ENCODE data around the gene YPEL4. TPM values are rescaled to one million over a fixed set of nuclear protein-coding genes. Genes with fewer than 3 reads are reported as not detected.
A peak's percentile ranks its signal among the peaks of the same experiment; 100 is the strongest.

The YPEL4 gene
- total RNA-seq, 1 donor: 3.5 TPM

DNA sequence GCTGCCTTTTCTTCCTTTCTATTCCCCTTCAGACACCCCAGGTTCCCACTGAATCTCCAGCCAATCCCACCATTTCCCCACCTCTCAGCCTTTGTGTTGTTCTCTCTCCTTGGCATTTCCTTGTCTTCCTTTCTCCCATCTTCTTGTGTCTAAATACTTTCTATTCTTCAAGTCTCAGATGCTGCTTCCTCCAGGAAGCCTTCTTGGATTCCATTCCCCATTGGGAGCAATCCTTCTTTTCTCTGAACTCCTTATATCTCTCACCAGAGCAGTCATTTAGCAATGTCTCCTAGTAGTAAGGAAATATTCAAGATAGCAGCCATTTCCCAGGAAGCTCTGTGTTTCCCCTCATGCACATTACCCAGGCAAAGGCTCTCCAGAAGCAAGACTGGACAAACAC lies 15.4 kb downstream of the YPEL4 start:
- no peak for DNase-seq (ENCODE audit: low read depth in 2 of 3, low spot score in 2 of 3)

DNA sequence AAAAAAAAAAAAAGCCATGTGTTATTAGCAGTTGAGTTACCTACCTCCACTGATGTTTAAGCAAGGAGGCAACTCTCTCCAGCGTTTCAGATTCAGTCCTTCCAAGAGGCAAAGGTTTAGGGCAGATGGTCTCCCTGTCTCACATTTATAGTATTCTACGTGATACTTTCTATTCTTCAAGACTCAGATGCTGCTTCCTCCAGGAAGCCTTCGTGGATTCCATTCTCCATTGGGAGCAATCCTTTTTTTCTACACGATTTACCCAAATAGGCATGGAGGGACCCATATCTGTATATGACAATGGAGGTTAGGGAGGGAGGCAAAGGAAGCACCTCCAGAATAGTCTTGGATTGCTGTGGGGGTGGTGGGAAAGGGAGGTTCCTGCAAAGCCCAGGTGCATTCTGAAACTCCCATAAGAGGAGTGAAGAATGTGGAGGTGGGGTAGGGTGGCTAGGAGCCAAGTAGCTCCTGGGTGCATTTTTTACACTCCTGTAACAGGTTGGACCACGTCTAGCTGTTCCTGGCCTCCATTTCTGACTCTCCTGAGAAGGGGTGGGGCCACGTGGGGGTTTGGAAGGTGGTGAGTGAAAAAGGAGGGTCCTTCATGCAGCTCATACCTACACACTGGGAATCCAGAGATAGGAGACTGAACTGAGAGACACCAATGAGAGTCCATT lies 16.2 kb downstream of the YPEL4 start:
- no peak for DNase-seq (ENCODE audit: low read depth in 2 of 3, low spot score in 2 of 3)

DNA sequence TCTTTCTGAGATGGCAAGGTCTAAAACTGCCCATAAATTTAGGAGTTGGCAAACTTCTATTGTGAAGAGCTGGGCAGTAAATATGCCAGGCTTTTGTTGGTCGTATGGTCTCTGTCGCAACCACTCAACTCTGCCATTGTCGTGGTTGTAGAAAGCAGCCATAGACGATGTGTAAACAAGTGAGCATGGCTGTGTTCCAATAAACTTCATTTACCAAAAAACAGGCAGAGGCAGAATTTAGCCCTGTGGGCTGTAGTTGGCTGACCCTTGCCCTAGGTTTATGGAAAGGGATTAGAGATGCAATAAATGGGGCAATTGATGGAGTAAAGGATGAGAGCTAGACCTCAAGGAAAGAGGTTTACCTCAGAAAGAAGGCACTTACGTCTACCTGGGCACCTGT lies 17.6 kb downstream of the YPEL4 start:
- no peak for DNase-seq (ENCODE audit: low read depth in 2 of 3, low spot score in 2 of 3)

DNA sequence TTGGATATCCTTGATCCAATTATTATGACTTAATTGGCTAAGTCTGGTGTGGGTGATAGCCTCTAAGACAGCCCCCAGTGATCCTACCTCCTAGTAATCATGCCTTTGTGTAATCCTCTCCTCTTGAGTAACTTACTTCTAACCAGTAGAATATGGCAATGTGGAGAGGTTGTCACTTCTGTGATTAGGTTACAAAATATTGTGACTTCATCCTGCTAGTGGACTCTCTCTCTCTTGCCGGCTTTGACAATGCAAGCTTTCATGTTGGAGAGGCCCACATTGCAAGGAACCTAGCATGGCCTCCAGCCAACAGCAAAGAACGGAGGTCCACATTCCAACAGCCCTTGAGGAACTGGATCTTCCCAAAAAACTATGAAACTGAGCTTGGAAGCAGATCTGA lies 19.5 kb downstream of the YPEL4 start:
- DNase-seq (ENCODE audit: low read depth in 2 of 3, low spot score in 2 of 3): no peak

DNA sequence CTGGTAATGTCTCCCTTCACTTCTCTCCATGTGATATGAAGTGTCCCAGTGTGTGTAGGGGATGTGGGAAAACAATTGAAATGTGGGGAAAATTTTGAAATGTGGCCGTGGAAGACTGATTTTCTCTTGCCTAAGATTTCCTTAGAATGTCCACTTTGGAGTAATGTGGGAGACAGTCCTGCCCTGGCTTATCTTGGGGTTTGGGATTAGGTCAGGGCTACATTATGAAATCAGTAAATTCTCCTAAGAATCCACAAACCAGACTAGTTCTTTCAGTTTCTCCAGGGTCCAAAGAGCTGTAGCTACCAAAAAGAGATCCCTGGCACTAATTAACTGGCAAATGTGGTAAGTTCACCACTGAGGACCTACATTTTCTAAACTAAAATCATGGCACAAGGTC lies 22.8 kb downstream of the YPEL4 start:
- no peak for DNase-seq (ENCODE audit: low read depth in 2 of 3, low spot score in 2 of 3)

DNA sequence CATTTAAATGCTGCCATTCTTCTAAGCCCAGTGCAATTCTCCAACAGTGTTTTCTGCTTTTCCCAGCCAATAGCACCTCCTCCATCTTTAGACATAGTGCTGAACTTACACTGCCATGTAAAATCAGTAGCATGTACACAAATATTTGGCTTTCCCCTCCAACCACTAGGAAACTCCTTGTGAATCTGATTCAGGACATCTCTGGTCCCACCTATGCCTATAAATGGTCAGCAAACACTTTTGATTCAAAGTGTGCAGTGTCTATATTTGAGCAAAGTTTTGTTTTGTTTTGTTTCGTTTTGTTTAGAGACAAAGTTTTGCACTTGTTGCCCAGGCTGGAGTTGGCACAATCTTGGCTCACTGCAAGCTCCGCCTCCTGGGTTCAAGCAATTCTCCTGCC lies 24.8 kb downstream of the YPEL4 start:
- no peak for DNase-seq (ENCODE audit: low read depth in 2 of 3, low spot score in 2 of 3)

DNA sequence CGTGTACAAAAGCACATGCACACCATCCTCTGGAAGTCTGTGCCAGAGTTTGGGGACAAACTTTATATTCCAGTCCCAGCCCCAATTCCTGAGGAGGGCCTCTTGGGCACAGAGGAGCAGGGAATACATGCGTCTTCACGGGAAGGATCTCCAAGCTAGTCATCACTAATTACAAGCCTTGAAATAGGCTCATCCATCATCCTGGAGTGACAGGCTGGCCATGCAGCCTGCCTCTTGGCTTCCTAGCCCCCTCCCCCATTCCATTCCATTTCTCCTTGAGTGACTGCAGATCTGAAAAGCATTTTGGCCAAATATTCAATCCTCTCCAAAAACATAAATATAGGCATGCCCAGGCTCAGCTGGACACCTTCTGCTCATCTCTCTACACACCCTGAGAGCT lies 27.4 kb downstream of the YPEL4 start:
- no peak for DNase-seq (ENCODE audit: low read depth in 2 of 3, low spot score in 2 of 3)

DNA sequence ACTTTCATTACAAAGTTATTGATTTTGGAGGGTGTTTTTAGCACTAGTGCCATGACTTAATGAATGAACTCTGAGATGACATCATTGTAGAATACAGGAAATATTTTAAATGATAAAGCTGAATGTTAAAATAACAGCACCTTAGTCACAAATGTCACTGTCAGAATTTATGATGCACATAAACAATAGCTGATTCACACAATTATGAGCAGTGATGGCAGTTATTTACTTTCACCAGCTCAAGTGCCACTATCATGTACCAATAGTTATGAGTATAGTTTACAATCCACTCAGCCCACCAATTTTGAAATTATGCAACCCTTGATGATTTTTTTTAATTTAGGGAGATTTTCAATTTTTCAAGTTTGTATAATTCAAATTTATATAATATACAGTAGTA lies 29.2 kb downstream of the YPEL4 start:
- DNase-seq (ENCODE audit: low read depth in 2 of 3, low spot score in 2 of 3): no peak

DNA sequence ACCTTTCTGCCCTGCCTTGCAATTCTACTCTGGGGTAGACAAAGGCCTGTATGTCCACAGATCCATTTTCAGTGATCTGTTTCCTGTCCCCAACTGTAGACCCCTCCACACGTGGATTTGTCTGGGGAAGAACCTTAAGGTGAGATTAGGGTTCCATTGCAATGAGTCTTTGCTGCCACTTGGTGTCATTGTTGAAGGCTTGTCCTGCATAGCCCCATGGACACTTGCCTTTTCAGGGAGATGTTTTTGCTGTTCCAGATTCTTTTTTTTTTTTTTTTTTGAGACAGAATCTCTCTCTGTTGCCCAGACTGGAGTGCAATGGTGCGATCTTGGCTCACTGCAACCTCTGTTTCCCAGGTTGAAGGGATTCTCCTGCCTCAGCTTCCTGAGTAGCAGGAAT lies 30.4 kb downstream of the YPEL4 start:
- no peak for DNase-seq (ENCODE audit: low read depth in 2 of 3, low spot score in 2 of 3)

DNA sequence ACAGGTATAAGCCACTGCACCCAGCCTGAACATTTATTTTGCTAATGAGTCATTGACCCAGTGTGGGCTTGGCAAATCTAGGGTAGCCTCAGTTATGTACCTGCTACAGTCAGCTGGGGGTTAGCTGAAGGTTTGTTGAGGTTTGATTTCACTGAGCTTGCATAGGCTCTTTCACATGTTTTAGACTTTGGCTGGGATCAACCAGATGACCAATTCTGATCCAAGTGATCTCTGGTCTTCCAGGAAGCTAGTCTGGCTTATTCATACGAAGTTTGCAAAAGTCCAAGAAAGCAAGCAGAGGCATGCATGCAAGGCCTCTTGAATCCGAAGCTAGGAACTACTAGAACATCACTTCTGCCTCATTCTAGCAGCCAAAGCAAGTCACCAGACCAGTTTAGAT lies 31.3 kb downstream of the YPEL4 start:
- no peak for DNase-seq (ENCODE audit: low read depth in 2 of 3, low spot score in 2 of 3)

DNA sequence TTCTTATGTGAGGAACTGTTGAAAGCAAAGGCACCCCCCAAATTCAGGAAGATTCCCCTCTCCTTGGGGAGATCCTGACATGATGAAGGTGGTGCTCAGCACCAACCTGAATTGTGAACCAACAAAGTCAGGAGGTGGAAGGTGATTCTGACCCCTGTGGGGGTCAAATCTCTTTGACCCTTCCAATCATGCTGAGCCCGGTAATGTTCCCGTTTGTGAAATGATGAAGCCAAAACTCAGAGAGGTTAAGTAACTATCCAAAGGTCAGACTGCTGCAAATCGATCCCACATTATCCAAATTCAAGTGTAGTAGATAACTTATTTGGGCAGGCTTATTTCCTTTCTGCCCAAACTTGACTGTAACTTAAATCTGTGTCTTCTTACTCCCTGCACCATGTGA lies 33.1 kb downstream of the YPEL4 start:
- DNase-seq (ENCODE audit: low read depth in 2 of 3, low spot score in 2 of 3): no peak

DNA sequence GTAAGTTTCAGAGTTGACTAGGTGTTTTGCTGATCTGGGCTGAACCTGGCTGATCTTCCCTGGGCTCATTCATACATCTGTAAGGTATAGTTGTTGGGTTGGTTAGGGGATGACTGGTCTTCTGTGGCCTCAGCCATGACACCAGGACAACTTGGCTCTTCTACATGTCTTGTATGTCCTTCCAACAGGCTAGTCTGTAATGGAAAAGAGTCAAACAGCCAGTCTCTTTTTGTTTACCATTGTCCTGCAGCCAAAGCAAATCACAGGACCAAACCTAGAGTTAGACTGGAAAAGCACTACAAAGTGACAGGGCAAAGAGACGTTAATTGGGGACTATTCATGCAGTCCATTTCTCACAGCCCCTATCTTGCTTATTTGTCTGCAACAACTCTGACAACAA lies 34.4 kb downstream of the YPEL4 start:
- DNase-seq (ENCODE audit: low read depth in 2 of 3, low spot score in 2 of 3): no peak

DNA sequence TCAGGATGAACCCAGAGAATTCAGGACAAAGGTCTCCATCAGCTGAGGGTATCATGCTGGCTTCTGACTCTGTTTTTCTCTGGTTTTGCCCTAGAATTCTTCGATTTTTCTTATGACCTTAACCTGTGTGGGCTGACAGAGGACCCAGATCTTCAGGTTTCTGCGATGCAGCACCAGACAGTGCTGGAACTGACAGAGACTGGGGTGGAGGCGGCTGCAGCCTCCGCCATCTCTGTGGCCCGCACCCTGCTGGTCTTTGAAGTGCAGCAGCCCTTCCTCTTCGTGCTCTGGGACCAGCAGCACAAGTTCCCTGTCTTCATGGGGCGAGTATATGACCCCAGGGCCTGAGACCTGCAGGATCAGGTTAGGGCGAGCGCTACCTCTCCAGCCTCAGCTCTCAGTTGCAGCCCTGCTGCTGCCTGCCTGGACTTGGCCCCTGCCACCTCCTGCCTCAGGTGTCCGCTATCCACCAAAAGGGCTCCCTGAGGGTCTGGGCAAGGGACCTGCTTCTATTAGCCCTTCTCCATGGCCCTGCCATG lies 35.4 kb downstream of the YPEL4 start:
- DNase-seq (ENCODE audit: low read depth in 2 of 3, low spot score in 2 of 3): no peak

DNA sequence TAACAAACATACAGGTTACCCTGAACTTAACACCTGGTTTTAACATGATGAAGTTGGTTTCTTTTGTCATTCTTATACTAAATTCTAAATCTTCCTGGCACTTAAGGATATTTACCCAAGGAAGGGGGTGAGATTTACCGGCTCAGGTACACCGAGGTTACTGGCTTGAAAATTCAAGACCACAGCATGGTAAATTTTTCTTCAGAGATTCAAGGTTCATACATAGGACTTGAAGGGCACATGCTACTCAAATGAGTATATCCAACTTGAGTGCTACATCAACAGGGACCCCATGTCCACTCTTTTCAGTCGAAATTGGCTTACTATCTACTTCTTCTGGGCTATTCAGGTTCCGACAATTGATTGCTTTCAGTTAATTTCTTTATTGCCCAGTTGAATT lies 39.5 kb downstream of the YPEL4 start:
- no peak for DNase-seq (ENCODE audit: low read depth in 2 of 3, low spot score in 2 of 3)

DNA sequence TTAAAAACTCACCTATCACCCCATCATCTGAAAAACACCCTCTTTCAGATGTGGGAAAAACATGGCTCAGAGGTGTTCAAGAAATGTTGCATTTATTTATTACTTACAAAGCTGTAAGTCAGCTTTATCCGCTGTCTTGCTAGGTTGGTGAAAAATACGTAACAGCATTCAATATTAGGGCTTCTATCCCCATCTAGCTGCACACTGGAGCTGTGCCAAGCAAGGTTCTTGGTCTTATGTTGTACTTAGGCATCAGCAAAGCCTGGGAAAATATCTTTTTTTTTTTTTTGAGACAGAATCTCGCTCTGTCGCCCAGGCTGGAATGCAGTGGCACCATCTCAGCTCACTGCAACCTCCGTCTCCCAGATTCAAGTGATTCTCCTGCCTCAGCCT lies 44.7 kb downstream of the YPEL4 start:
- peak in 2 of 3 donors; percentile 63 to 81 for DNase-seq (ENCODE audit: low read depth in 2 of 3, low spot score in 2 of 3)

DNA sequence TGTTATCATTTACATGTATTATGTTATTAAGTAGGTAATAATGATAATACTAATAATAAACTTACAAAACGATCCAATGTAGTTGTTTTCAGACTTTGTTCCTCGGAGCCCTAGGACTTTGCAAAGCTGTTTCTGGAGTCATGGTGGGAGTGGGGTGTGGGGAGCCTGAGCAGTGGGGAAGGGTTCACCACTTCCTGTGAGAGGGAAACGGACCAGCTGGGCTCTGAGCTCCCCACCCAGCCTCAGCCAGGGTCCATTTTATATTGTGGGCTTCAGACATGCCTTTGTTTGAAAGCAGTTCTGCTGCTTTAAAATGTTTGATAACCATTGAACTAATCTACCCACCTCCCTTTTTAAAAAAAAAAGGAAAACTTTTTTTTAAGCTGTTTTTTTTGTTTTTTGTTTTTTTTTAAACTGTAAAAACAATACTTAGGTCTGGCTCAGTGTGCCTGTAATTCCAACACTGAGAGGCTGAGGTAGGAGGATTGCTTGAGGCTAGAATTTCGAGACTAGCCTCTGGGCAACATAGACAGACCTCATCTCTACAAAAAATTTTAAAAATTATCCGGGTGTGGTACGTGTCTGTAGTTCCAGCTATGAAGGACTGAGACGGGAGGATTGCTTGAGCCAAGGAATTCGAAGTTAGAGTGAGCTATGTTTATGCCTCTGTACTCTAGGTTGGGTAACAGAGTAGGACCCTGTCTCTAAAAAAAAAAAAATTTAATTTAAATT lies 45.2 kb downstream of the YPEL4 start:
- DNase-seq (ENCODE audit: low read depth in 2 of 3, low spot score in 2 of 3): peak in 1 of 3 donors; percentile 69

DNA sequence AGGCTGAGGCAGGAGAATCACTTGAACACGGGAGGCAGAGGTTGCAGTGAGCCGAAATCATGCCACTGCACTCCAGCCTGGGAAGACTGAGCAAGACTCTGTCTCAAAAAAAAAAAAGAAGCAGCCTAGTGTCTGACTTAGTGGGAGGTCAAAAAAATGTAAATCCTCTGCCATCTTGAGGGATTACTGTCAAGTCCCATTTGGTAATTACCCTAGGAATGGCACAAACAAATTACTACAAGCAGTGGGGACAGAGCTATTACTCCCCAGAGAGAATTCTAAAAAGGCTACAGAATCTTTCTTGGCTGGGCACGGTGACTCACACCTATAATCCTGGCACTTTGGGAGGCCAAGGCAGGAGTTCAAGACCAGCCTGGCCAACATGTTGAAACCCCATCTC lies 48.4 kb downstream of the YPEL4 start:
- DNase-seq (ENCODE audit: low read depth in 2 of 3, low spot score in 2 of 3): no peak

DNA sequence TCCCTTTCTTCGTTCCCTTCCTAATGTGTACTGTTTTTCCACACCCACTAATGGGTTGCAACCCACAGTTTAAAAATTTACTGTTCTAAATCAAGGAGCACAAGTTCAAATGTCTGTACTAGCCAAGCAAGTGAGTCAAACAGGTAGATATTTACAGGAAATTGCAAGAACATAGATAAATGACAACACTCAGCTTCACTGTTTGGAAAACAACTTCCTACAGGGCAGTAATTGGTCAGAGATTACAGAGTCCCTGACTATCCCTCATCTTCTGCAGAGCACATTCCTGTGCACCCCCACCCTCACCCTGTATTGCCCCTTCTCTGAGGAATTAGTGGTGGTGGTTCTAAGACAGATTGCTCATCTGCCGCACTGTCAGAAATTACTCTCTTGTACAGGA lies 50.3 kb downstream of the YPEL4 start:
- no peak for DNase-seq (ENCODE audit: low read depth in 2 of 3, low spot score in 2 of 3)

DNA sequence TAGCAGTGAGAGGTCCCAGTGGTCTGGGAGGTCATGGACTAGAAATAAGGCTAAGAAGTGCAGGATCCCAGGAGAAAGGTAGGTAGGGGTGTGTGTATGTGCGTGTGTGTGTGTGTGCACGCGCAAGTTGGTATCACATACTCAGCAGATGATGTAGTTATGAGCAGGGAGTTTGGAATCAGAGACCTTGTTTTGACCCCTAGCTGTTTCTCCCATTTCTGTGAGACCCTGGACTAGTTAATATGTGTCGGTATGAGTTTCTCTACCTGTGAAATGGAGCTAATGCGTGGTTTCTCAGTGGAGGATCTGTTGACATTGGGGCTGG lies 50.9 kb downstream of the YPEL4 start:
- no peak for DNase-seq (ENCODE audit: low read depth in 2 of 3, low spot score in 2 of 3)

DNA sequence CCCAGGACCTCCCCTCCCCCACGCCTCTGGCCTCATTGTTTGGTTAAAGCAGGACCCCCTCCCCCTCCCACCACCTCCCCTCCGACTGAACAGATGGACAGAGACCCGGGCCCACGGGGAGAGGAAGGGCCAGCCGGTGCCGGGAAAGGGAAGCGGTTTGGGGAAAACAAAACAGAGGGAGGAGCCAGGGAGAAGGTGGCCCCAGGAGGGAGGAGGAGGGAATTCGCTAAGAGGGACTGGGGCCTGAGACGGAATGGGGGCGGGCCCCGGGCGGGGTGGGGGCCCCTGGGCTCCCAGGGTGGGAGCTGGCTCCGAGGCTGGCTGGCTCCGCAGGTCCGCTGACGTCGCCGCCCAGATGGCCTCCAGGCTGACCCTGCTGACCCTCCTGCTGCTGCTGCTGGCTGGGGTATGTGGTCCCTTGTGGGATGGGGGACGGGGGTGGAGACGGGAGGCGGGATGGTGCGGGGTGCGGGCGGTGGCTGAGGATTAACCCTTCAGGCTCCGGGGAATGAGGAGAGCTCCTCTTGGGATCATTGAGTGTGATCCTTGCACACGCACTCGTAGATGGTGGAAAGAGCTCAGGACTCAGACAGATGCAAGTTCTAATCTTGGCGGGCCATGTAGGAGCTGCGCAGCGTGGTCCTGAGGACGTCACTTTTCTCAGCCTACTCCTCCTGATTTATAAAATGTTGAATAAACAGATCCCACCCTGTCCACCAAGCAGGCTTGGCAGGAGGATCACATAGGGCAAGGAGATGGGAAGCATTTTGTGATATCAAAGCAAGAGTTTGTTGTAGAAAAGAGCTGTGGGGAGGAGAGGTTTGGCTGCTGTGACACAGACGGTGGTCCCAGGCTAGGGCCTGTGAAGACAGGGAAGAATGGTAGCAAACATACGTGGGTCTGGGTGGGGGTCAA lies 51.5 kb downstream of the YPEL4 start:
- peak in 1 of 3 donors; percentile 21 for DNase-seq (ENCODE audit: low read depth in 2 of 3, low spot score in 2 of 3)

DNA sequence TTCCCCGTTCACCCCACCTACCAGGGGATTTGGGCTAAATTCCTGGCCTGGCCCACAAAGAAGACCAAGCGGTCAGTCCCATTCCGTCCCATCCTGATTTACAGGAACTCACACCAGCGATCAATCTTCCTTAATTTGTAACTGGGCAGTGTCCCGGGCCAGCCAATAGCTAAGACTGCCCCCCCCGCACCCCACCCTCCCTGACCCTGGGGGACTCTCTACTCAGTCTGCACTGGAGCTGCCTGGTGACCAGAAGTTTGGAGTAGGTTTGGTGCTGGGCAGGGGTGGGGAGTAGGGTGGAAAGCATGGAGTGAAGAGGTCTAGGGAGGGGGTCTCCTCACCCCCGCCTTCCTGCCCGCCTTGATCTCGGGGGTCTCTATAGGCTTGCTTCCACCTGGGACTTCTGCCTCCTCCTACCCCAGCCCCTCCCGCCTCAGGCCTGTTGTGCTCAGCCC lies 52.2 kb downstream of the YPEL4 start, which contains the start of gene SERPING1:
Gene SERPING1 (plus strand): TSS at position 225 of the 455 bp plus-strand sequence. CDS start 586 bp downstream, outside the sequence.
- no peak for DNase-seq (ENCODE audit: low read depth in 2 of 3, low spot score in 2 of 3)
